H1 (cell line): ENCODE measurements around the gene CLDN14. TPM values are rescaled to one million over a fixed set of nuclear protein-coding genes. Genes with fewer than 3 reads are reported as not detected.

ENCODE experiments used
- CTCF ChIA-PET: fragments of 300-600 bp; sonication (Branson Sonifier 250); formaldehyde crosslinking; loops from one replicate; lab custom pipeline; 2021; ENCODE audit not compliant: partially characterized antibody; lab: Charles Lee
- POLR2A ChIA-PET: fragments of 300-600 bp; sonication (Branson Sonifier 250); formaldehyde crosslinking; loops from one replicate; lab custom pipeline; 2021; ENCODE audit warnings: inconsistent platforms; ENCODE audit not compliant: partially characterized antibody; lab: Charles Lee
- DNase-seq, 2 experiments: peaks; one replicate each; pipeline versions ENCODE4 v3.0.0 to v3.0.0-alpha.2; 2010 to 2022; ENCODE audit warnings: low spot score in 2 of 2, low read depth in 1 of 2, mixed read lengths in 1 of 2
- FAIRE-seq: peaks from 2 replicates; lab custom pipeline; 2011; peaks lifted over from hg19 to GRCh38; lab: Jason Lieb, UNC
- H2AFZ ChIP-seq: 2 replicates; pipeline ENCODE4 v1.8.1; 2012; ENCODE audit warnings: low read length, inconsistent platforms
- H2AK5ac ChIP-seq: 2 replicates; pipeline ENCODE4 v1.6.1; 2013; ENCODE audit warnings: low read depth, low read length
- H2BK120ac ChIP-seq: replicated peaks from 2 replicates; pipeline ENCODE3; 2013; ENCODE audit warnings: low read depth, low read length, inconsistent platforms
- H2BK12ac ChIP-seq: 2 replicates; pipeline ENCODE4 v1.6.1; 2013; ENCODE audit warnings: low read depth, low read length
- H2BK15ac ChIP-seq: 2 replicates; pipeline ENCODE4 v1.6.1; 2013; ENCODE audit warnings: low read length
- H2BK20ac ChIP-seq: 2 replicates; pipeline ENCODE4 v1.6.1; 2013; ENCODE audit warnings: low read length
- H2BK5ac ChIP-seq: 2 replicates; pipeline ENCODE4 v1.6.1; 2013; ENCODE audit warnings: low read depth, low read length
- H3K14ac ChIP-seq: 2 replicates; pipeline ENCODE4 v1.6.1; 2013; ENCODE audit warnings: inconsistent platforms; ENCODE audit not compliant: insufficient read length
- H3K18ac ChIP-seq: 2 replicates; pipeline ENCODE4 v1.6.1; 2013; ENCODE audit warnings: low read length; ENCODE audit errors: extremely low read depth
- H3K23ac ChIP-seq: 2 replicates; pipeline ENCODE4 v1.6.1; 2013; ENCODE audit warnings: inconsistent platforms; ENCODE audit not compliant: insufficient read length
- H3K23me2 ChIP-seq: 2 replicates; pipeline ENCODE4 v1.6.1; 2013; ENCODE audit warnings: low read depth, low read length
- H3K27ac ChIP-seq: 2 replicates; pipeline ENCODE4 v1.6.1; 2011; ENCODE audit warnings: low read depth, low read length, inconsistent platforms
- H3K27me3 ChIP-seq, 4 experiments: replicated peaks in 1 of 4; 1 replicate in 1 of 4; 2 replicates in 3 of 4; pipeline versions ENCODE4 v1.6.1 to v1.8.1; 2011 to 2013; ENCODE audit warnings: low read length in 3 of 4, mild to moderate bottlenecking in 3 of 4, inconsistent platforms in 2 of 4, mixed read lengths in 2 of 4, moderate library complexity in 1 of 4; ENCODE audit not compliant: control insufficient read depth in 3 of 4, insufficient read depth in 3 of 4; ENCODE audit errors: extremely low read depth in 1 of 4
- H3K36me3 ChIP-seq, 4 experiments: 2 replicates each; pipeline versions ENCODE4 v1.6.1 to v1.8.1; 2011 to 2013; ENCODE audit warnings: mild to moderate bottlenecking in 4 of 4, low read length in 3 of 4, moderate library complexity in 2 of 4, control low read depth in 1 of 4, inconsistent platforms in 1 of 4; ENCODE audit not compliant: insufficient read depth in 4 of 4, control insufficient read depth in 2 of 4
- H3K4ac ChIP-seq: replicated peaks from 2 replicates; pipeline ENCODE3; 2013; ENCODE audit warnings: low read length, low read depth, mixed read lengths, inconsistent platforms; ENCODE audit not compliant: insufficient read length
- H3K4me1 ChIP-seq, 4 experiments: replicated peaks in 1 of 4; 1 replicate in 1 of 4; 2 replicates in 3 of 4; pipeline versions ENCODE4 v1.6.1 to v1.8.1; 2011 to 2013; ENCODE audit warnings: low read length in 3 of 4, inconsistent platforms in 2 of 4, mixed read lengths in 1 of 4; ENCODE audit not compliant: insufficient read depth in 4 of 4, control insufficient read depth in 3 of 4
- H3K4me2 ChIP-seq, 2 experiments: 2 replicates each; pipeline versions ENCODE4 v1.6.1 to v1.8.1; 2011 to 2013; ENCODE audit warnings: low read depth in 2 of 2, low read length in 2 of 2, control low read depth in 1 of 2, inconsistent platforms in 1 of 2, mild to moderate bottlenecking in 1 of 2; ENCODE audit not compliant: insufficient read depth in 1 of 2
- H3K4me3 ChIP-seq, 4 experiments: fragments of 200-600, 300-600 bp in 1 of 4; sonication (generic), shearing (Covaris generic), sonication (Bioruptor Twin) in 1 of 4; 2 replicates each; pipeline versions ENCODE4 v1.5.1 to v1.8.1; 2011 to 2016; ENCODE audit warnings: low read length in 4 of 4, low read depth in 3 of 4, control low read depth in 2 of 4, inconsistent platforms in 2 of 4, mild to moderate bottlenecking in 2 of 4, mixed read lengths in 1 of 4, moderate library complexity in 1 of 4; ENCODE audit not compliant: insufficient read depth in 2 of 4; ENCODE audit errors: extremely low read depth in 1 of 4
- H3K56ac ChIP-seq: replicated peaks from 2 replicates; pipeline ENCODE3; 2013; ENCODE audit warnings: low read depth, mild to moderate bottlenecking, mixed read lengths, low read length, inconsistent platforms; ENCODE audit not compliant: insufficient read length
- H3K79me1 ChIP-seq: 2 replicates; pipeline ENCODE4 v1.6.1; 2013; ENCODE audit warnings: low read depth, low read length, control low read depth
- H3K79me2 ChIP-seq, 2 experiments: 2 replicates each; pipeline versions ENCODE4 v1.6.1 to v1.8.1; 2012 to 2013; ENCODE audit warnings: low read length in 2 of 2, mild to moderate bottlenecking in 2 of 2, inconsistent platforms in 1 of 2; ENCODE audit not compliant: insufficient read depth in 2 of 2, control insufficient read depth in 1 of 2
- H3K9ac ChIP-seq, 4 experiments: replicated peaks in 1 of 4; 1 replicate in 1 of 4; 2 replicates in 3 of 4; pipeline versions ENCODE4 v1.6.1 to v1.8.1; 2011 to 2013; ENCODE audit warnings: low read depth in 3 of 4, low read length in 3 of 4, control low read depth in 2 of 4, mild to moderate bottlenecking in 2 of 4, moderate library complexity in 2 of 4, inconsistent platforms in 1 of 4; ENCODE audit errors: extremely low read depth in 1 of 4
- H3K9me3 ChIP-seq, 2 experiments: 2 replicates each; pipeline versions ENCODE4 v1.6.1 to v1.8.1; 2012 to 2013; ENCODE audit warnings: mild to moderate bottlenecking in 2 of 2, moderate library complexity in 2 of 2, control low read depth in 1 of 2, inconsistent platforms in 1 of 2, low read depth in 1 of 2, low read length in 1 of 2, mixed read lengths in 1 of 2; ENCODE audit not compliant: insufficient read depth in 2 of 2
- H4K20me1 ChIP-seq, 2 experiments: replicated peaks in 1 of 2; 2 replicates each; pipeline versions ENCODE3 to v1.8.1; 2011 to 2013; ENCODE audit warnings: inconsistent platforms in 2 of 2, low read length in 2 of 2, mild to moderate bottlenecking in 1 of 2; ENCODE audit not compliant: insufficient read depth in 2 of 2, control insufficient read depth in 1 of 2
- H4K5ac ChIP-seq: 2 replicates; pipeline ENCODE4 v1.6.1; 2013; ENCODE audit warnings: low read length, low read depth, mixed read lengths, inconsistent platforms; ENCODE audit not compliant: insufficient read length
- H4K8ac ChIP-seq: 2 replicates; pipeline ENCODE4 v1.8.0; 2013; ENCODE audit warnings: mild to moderate bottlenecking, moderate library complexity, low read length, inconsistent platforms; ENCODE audit not compliant: insufficient read depth; ENCODE audit errors: extremely low read depth
- H4K91ac ChIP-seq: replicated peaks from 2 replicates; pipeline ENCODE3; 2013; ENCODE audit warnings: low read length, mixed read lengths, inconsistent platforms; ENCODE audit not compliant: insufficient read length
- E2F6 ChIP-seq: IDR thresholded peaks from 2 replicates; pipeline ENCODE4 v1.6.1; 2012; ENCODE audit warnings: inconsistent platforms
- FOSL1 ChIP-seq: IDR thresholded peaks from 2 replicates; pipeline ENCODE4 v1.6.1; 2011; ENCODE audit warnings: mild to moderate bottlenecking, low read depth, low read length, moderate library complexity; ENCODE audit not compliant: insufficient read depth
- RXRA ChIP-seq: IDR thresholded peaks from 2 replicates; pipeline ENCODE4 v1.6.1; 2011; ENCODE audit warnings: low read depth, mild to moderate bottlenecking, low read length, moderate library complexity; ENCODE audit not compliant: insufficient read depth
- WGBS, 2 experiments: shearing (Covaris generic) in 1 of 2; methylation state at CpG; one replicate each; pipeline versions ENCODE4 v1.1.6 to v1.1.7; 2013 to 2015; ENCODE audit warnings: low lambda C conversion rate in 2 of 2, mixed read lengths in 2 of 2, inconsistent platforms in 1 of 2, low coverage in 1 of 2, missing lambda C conversion rate in 1 of 2; ENCODE audit not compliant: insufficient replicate concordance in 2 of 2, insufficient coverage in 1 of 2, insufficient read length in 1 of 2; ENCODE audit errors: extremely low coverage in 1 of 2, missing lambda C conversion rate in 1 of 2; 5-methylcytosine and 5-hydroxymethylcytosine counted together
- polyA plus RNA-seq, 7 experiments: library from polyadenylated mRNA; depleted of rRNA in 3 of 7; stranded (reverse) in 5 of 7; unstranded in 2 of 7; fragments of >200 nt in 5 of 7; fragments of 200-250 nt in 2 of 7; gene quantifications; 1 replicate in 5 of 7; 2 replicates in 1 of 7; 4 replicates in 1 of 7; pipeline versions ENCODE4 v1.2.1 to v1.2.3, GENCODE V29; 2011 to 2013; ENCODE audit warnings: missing spikeins in 2 of 7, mixed read lengths in 2 of 7
- total RNA-seq: library from RNA; stranded (reverse); fragmentation: NEBNext Ultra II Directional; extraction: Animal tissue kit (Norgen Biotek cat#: 25700); gene quantifications from 2 replicates; pipeline ENCODE4 v1.2.1, GENCODE V29; 2021

CLDN14 gene
- total and polyA plus RNA-seq, 2 of the 8 experiments (the other 6 are each of a cell fraction or from before 2014, with no cell fraction given), result 0.08 TPM; not detected in 1

GRCh38 chr21:36494557-36494956 lies 14.6 kb upstream of the CLDN14 start:
- Histone ChIP-seq H4K91ac (no peak overlapping the region), H3K79me2 (no peaks in the 10 kb centered on the region), H4K5ac (no peak overlapping the region), H3K27me3 (no peaks in the 10 kb centered on the region), H3K4me1 (no peaks in the 10 kb centered on the region), H3K27ac (no peak overlapping the region), H3K23me2 (no peaks in the 10 kb centered on the region), H2BK20ac (no peak overlapping the region), H3K9me3 (no peaks in the 10 kb centered on the region), H4K20me1 (no peaks in the 10 kb centered on the region), H2BK12ac (no peak overlapping the region), H2AFZ (no peak overlapping the region), H2AK5ac (no peak overlapping the region), H3K4ac (no peak overlapping the region), H3K36me3 (no peaks in the 10 kb centered on the region), H3K9ac (no peak overlapping the region), H3K4me3 (no peak overlapping the region), H2BK15ac (no peak overlapping the region), H3K79me1 (no peaks in the 10 kb centered on the region), H3K14ac (no peak overlapping the region), H3K56ac (no peak overlapping the region), H3K4me2 (no peak overlapping the region), H3K23ac (no peak overlapping the region), H2BK120ac (no peak overlapping the region), H3K18ac (no peak overlapping the region), H4K8ac (no peak overlapping the region), H2BK5ac (no peak overlapping the region)
- WGBS, 2 experiments, result 92% methylated on average over 8 of the region's 8 CpGs; no CpG with 5 or more reads in 1 of the 2 experiments
- ChIA-PET POLR2A (no interaction called here), CTCF (interaction anchor here (1.0 to 4.7 kb wide), 3 partner anchors 10 to 205 kb away, joined by 3 to 33 read pairs (median 3); no protein-coding TSS in a partner anchor)
- TF ChIP-seq FOSL1 (no peak), RXRA (no peak), E2F6 (no peak)
- FAIRE-seq (no peak), DNase-seq (no peak)
